Nucleus accumbens (tissue), 56 donors: ENCODE data around the gene CCNY.
A peak's percentile ranks its signal among the peaks of the same experiment; 100 is the strongest.

ENCODE experiments used
- DNase-seq, 56 donors: peaks; one replicate each; lab custom pipeline; 2025; lab: John Stamatoyannopoulos, UW

The CCNY gene

GRCh38 chr10:35466661-35467060 lies 130.4 kb downstream of the CCNY start:
- DNase-seq: no peak

GRCh38 chr10:35467186-35467585 lies 130.9 kb downstream of the CCNY start:
- no peak for DNase-seq

- peak in 31 of 56 donors; percentile 16 to 70 (median 44) for DNase-seq
Observed at GRCh38 chr10:35470248-35470924, 134.1 kb downstream of the CCNY start.

GRCh38 chr10:35470925-35471315 lies 134.6 kb downstream of the CCNY start:
- no peak for DNase-seq

- no peak for DNase-seq
Observed at GRCh38 chr10:35471435-35471834, 135.1 kb downstream of the CCNY start.

GRCh38 chr10:35480142-35480541 lies 143.8 kb downstream of the CCNY start:
- DNase-seq: no peak

GRCh38 chr10:35481413-35481812 lies 145.1 kb downstream of the CCNY start:
- DNase-seq: no peak

DNA sequence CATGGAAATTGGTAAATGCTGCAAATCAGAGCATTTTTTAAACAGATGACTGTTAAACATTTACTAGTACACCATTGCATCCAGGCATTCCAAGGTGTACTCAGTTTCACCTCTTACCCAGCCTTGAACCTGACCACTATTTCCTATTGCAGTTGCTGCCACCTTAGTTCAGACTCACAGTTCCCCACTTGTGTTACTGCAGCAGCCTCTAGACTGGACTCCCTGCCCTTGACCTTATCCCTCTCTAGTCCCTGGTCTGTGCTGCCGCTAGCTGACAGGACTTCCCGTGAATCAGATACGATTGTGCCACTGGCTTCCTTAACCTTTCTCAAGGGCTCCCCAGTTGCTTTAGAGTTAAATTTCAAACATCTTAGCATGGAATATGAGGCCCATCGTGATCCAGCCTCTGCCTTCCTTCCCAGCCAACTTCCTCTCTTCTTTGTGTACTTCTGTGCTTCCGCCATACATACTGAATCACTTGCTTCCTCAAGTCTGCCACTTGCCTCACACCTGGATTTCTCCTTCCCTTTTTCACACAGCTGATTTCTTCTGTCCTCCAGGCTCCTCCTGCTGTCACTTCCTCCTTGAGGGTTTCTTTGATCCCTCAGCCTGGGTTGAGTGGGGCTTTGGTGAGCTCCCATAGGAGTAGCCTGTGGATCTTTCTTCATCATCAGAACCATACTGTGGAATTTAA lies 150.1 kb downstream of the CCNY start:
- DNase-seq: no peak

DNA sequence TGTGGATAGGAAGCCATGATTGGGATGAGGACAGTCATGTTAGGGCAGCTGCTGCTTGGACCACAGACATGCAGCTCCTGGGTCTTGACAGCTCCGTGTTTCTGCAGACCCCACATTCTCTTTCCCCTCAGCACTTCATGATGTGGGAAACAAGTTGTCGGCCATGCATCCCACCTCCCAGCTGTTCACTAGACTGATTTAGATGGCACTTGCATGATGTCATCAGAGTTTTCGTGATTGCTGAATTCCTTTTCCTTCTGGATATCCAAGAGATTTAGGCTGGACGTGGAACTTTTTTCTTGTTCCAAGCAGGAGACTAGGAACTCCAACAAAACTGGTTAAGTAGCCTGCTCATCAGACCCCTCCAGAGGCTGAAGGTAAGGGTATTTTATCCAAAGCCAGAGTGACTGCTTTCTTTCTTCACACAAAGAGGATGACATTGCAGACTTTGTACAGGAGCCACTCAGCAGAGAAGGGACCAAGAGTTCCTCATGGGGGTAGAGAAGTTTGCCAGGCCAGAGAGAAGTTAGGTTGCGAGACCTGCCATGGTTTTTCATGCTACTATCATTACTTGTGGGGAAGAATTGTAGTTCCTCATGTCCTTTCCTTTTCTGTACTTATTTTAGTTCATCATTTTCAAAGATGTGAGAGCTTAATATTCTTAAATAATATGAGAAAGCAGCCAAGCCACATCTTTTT lies 151.2 kb downstream of the CCNY start:
- DNase-seq: no peak

DNA sequence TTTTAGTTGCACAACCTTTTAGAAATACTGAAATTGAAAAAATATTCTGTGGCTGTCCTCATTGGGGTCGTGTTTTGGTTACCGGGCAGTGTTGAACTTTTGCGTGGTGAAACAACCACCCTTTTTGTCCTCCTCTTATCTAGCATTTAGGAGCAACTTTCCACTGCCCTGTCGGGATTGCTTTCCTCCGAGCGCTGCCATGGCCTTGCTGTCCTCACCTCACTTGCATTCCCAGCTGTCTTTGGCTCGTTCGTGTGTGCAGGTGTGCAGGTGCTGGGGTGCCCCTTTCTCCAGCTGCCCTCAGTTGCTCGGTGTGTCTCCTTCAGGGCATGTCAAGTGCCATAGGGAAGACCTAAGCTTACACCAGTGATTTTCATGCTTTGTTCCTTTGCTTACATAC lies 151.9 kb downstream of the CCNY start:
- no peak for DNase-seq

DNA sequence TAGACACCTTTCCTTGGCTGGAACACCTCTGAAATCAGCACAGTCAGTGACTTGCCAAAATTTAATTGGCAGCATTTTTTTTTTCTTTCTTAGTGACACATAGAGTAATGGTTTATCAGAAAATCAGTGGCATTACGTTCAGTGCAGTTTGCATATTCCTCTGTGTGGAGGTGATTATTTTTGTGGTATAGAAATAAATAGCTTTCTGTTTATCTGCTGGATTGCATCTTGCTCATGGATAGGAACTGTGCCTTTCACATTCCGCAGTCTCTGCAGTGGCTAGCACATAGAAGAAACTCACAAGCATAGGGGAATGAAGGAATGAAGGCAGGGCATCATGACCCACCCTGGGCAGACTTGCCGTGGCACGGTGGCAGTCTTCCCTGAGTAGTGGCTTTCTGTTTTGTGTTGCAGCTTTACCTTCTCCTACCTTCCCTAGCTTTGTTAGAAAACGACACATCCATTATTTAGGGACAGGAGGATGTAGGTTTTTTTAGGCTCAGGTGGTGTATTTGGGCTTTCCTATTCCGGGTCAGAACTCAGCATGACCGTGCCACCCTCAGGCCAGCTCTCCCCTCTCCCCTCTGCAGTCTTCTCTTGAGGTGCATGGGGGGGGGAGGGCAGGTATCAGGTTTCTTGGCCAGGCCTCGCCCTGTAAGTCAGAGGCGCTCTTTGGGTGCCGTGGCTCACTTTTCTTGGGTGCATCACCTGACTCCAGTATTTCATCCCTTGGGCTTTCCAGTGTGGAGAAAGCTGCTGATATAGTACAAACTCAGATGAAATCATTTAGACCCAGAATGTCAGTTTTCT lies 156.3 kb downstream of the CCNY start:
- DNase-seq: no peak

DNA sequence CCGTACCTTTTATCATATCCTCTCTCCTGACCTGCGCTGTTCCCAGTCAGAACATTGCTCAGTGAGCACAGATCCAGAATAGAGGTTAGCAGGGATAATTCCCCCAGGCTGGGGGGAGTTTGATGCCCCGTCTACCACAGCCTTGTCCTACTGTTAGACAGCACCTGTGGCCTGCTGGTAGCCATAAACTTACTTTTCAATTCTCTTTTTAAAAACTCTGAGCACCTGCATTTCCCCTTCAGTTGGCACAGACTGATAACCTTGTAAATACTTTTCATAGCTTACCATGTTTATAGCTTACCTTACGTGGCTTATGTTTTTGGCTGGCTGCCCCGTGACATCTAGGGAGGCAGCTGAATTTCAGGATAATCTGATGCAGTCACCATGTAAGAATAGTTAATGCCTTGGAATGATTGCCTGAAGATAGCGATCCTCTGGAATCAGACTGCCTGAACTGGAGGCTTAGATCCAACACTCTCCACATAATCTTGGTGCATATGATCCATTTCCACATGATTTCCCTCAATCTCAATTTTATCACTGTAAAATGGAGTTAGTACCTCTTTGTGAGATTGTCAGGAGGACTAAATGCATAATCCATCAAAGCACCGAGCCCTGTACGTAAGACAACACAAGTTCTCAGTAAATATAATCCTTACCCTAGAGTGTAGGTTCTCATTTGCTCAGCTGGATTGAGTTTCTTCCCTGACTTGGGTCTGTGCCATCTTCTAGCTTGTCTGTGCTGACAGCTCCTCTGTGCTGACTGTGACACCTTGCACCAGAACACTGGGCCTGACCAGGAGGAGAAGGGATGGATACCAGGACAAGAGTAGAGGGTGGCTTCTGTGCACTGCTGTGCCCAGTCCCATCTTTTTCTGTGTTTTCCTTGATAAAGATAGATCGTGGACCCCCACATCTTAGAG lies 157.1 kb downstream of the CCNY start:
- DNase-seq: no peak

GRCh38 chr10:35495521-35496119 lies 159.3 kb downstream of the CCNY start:
- no peak for DNase-seq

DNA sequence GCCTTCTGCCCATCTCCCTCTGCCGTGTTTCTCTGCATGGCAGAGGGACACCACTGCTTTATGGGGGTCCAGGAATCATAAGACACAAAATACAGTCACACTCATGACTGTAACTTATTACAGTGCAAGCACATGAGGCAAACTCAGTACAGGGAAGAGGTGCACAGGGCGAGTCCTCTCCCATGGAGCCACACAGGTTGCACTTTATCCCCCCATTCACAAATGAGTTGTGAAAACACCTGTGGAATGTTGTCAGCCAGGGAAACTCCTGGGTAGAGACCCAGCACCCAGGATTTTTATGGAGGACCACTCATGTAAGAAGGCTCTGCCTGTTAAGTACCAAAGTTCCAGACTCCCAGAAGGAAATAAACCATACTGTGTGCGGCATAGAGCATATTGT lies 161.6 kb downstream of the CCNY start:
- DNase-seq: no peak

DNA sequence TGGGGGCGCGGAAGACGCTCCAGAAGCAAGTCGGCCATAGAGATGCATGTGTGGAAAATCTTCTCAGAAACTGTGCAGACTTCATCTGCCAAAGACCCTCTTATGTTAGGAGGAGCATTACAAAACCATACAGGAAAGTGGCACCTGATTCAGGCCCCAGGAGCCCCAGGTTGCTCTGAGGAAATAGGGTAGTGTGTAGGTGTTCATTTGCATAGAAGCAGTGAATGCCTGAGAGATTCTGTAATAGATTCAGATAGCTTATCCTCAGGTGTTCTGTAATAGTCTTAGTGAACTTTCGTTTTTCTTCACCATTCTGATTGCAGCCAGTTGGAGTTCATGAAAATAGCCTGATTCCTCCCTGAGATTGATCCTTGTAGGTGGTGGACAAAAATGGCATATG lies 162.4 kb downstream of the CCNY start:
- DNase-seq: no peak

DNA sequence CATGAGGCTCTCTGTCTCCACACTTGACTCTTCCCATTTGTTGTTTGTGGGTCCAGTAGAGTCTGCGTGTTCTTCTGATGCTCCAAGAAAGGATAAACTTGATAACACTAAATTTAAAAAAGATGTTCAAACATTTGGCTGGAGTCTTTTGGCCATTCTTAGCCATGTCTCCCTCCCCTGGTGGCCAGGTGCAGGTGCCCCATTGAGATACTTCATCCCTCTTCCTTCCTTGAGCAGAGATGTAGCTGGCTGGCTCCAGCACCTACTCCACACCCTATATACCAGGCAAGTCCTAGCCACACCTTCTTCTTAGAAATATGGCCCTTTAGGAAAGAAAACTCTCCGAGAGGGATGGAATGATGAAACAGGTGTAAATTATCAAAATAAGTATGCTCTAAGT lies 165.6 kb downstream of the CCNY start:
- no peak for DNase-seq

- DNase-seq: peak in 5 of 56 donors; percentile 10 to 45 (median 21)
Observed at GRCh38 chr10:35502692-35503091, 166.4 kb downstream of the CCNY start.

- DNase-seq: no peak
Observed at GRCh38 chr10:35503578-35503977, 167.3 kb downstream of the CCNY start.

DNA sequence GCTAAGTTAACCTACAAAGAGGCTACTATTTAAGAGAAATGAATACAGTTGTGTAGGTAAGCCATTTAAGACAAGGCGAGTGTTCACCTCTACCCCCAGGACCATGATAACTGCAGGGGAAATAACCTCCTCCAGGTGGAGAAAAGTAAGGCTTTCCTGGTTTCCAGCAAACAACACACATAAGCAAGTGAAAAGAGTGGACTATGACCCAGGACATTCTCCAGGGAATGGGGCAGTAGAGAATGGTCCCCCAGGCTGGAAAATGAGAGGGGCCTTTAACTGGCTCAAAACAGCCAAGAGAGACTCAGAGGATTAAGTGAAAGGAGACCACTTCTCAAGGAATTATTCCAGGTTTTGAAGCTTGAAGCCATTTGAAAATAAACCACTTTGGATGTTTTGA lies 167.8 kb downstream of the CCNY start:
- no peak for DNase-seq
